GM12873 (cell line): Measurements from ENCODE around the gene PARP14.

Source experiments
- CTCF ChIP-seq: IDR thresholded peaks from 2 replicates; pipeline ENCODE4 v1.5.1; 2012; ENCODE audit warnings: low read depth, mild to moderate bottlenecking, moderate library complexity, low read length, control low read depth; ENCODE audit not compliant: insufficient read depth; ENCODE audit errors: missing control alignments

The PARP14 gene

DNA sequence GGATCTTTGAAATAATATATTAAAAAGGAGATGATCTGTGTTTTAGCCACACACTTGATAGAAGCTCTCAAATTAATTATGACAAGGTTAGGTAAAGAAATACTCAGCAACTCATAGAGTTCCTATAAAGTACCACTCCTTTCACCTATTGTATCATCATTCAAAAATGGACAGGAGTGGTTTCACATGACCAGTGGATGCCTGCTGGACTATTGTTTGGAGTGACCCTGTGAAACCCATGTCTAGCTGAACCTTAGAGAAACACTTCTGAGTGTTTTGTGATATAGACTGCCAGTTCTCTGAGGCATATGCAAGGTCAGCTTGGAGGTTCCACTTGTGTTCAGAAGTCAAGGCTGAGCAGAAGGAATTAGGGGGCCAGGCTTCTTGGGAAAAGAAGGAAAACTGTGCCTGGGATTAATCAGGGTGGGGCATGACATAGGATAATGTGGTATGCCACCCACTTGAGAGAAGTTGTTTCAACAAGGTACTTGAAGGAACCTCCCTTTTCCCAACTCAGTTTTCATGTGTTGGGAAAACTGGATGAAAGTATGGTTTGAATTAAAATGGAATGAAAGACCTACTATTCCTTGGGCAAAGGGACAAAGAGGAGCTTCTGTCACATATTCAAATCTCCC, 15.4 kb downstream of the PARP14 start:
- TF ChIP-seq CTCF, result no peak

DNA sequence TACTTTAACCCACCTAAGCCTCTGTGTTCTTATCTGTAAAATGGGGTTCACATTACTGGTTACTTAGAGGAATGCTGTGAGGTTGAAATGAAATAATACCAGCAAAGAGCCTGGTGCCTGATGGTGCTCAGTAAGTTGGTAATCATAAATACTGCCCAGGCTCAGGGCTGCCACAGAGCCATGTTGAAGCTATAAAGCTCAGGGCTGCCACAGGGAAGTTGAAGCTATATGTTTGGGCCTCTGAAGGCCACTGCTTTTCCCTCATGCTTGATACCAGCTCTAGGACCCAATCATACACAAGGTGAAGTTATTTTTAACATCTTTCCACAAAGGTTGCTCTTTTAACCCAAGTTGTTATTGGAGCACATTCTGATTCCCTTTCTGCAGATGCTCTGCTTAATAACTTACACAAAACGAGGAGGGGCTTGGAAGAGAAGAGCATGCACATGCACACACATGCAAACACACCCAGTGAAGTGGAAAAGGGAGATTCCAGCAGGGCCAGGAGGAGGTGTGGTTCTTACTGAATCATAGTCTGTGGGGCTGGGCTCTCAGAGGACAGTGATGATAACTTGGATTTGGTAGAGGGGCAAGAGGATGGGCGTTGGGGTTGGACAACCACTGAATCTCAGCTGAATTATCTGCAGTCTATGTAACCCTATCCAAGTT, 17.4 kb downstream of the PARP14 start:
- TF ChIP-seq CTCF, result no peak

DNA sequence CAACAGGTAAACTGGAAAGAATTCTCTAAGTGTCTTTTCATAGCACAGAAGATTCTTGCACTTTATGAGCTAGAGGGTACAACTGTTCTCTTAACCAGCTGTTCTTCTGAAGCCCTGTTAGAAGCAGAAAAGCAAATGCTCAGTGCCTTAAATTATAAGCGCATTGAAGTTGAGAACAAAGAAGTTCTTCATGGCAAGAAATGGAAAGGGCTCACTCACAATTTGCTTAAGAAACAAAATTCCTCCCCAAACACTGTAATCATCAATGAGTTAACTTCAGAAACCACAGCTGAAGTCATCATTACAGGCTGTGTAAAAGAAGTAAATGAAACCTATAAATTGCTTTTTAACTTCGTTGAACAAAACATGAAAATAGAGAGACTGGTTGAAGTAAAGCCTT, 19.6 kb downstream of the PARP14 start:
- TF ChIP-seq CTCF, result no peak

GRCh38 chr3:122705379-122705778, 24.7 kb downstream of the PARP14 start:
- TF ChIP-seq CTCF, result no peak

DNA sequence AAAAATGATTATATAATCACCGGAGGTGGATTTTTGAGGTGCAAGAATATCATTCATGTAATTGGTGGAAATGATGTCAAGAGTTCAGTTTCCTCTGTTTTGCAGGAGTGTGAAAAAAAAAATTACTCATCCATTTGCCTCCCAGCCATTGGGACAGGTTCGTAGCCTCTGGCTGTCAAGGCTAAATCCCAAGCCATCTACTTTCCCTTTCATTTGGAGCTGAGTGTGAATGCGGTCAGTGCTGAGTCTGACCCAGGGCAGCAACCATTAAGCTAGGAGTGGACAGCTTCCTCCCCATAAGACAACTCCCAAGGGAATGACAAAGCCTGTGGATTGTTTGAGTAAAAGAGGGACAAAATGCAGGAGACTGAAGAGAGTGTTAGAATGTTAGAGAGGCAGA, 33.6 kb downstream of the PARP14 start:
- no peak for TF ChIP-seq CTCF

DNA sequence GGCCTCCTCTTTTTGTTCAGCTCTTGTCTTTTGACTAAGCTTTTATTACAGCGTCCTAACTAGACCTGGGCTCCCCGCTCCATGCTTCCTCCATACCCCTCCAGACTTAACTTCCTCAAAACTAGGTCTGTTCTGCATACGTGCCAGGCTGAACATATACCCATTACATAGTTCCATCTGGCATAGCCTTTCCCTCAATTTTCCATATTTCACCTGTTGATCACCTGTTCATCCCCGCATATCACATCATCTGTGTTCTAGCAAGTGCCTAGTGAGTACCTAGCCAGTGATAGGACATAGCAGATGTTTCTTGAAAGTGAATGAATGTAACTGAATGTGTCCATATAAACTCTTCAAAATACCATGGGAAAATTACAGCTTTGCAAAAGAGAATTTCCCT, 36.0 kb downstream of the PARP14 start:
- no peak for TF ChIP-seq CTCF

GRCh38 chr3:122719273-122719921, 38.8 kb downstream of the PARP14 start:
- TF ChIP-seq CTCF, result no peak
